ENCODE results near the gene CDC37.
A peak's percentile ranks its signal among the peaks of the same experiment; 100 is the strongest.
"Not testable (repeated sequence)": the region's sequence is repeated elsewhere in the genome, so short reads cannot be mapped to it uniquely, and the experiment has no call there.

CDC37 gene

GRCh38 chr19:10398819-10399218 lies 4.5 kb downstream of the CDC37 start:
- no peak for DNase-seq

DNA sequence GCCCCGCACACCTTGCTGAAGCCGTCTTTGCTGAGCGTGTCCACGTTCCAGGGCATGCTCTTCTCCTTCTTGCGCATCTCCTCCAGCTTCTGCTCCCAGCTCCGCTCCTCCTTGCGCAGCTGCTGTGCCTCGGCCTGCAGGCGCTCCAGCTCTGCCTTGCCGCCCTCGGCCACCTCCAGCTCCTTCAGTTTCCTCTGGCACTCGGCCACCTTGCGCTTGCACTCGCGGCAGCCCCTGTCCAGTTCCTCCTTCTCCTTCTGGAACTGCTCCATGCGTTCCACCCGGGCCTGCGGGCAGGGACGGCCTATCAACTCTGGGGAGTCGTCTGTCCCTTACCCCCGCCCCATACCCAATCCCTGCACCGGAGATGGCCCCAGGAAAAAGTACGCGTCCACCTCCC lies 7.4 kb downstream of the CDC37 start:
- no peak for DNase-seq

- no peak for DNase-seq
Measured at GRCh38 chr19:10395436-10395835, 7.9 kb downstream of the CDC37 start.

DNA sequence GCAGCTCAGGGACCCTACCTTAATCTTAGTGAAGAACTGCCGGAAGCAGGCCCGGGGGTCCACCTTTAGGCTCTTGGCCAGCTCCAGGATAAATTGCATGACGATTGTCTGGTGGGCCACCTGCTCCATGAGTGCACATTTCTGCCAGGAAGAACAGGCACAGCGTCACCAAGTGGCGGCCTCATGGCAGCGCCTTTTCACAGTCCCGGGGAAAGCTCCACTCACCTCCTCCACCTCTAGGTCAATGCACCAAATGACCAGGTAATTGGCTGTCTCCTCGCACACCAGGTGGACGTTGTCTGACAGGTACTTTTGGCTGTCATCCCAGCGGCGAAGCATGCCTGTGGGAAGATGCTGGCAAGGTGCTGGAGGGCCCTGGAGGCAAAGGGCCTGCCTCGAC lies 8.3 kb downstream of the CDC37 start:
- DNase-seq, result no peak

- DNase-seq, result no peak
Measured at GRCh38 chr19:10393137-10393536, 10.2 kb downstream of the CDC37 start.

DNA sequence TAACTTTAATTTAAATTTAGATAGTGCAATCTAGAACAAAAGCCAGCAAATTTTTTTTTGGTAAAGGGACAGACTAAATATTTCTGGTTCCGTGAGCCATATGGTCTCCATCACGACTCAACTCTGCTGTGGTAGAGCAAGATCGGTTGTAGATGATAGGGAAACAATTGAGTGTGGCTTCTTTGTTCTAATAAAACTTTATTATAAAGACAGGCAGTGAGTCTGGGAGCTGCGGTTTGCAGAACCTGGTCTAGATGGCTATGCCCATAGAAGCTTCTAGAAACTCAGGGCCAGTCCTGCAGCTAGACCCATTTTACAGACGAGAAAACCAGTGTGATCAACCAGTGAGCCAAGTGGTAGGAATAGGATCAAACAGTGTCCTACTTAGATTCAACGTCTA lies 11.2 kb downstream of the CDC37 start:
- no peak for DNase-seq

DNA sequence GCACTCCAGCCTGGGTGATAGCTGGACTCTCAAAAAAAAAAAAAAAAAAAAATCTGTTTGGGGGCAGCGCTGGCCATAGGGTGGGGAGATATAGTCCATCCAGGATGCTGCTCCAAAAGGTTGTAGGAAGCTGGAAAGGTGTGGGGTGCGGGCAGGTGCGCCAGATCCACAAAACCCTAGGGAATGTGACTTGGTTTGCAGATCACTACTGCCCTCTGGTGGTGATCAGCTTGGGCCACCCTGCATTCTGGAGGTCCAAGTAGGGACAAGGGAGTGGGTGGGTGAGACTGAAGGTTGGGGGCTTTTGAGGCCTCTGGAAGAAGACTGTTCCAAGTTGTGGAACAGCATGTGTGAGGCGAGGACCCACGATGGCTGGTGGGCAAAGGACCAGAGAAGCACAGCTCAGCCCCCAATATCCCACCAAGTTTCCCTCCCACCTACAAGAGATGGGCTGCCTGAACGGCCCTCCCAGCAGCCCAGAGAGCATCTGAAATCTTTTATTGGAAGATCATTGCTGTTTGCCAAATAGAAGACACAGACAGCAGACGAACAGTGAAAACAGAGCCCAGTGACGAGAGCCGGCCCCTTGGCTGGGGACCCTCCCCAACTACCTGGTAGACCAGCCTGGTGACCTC lies 12.6 kb downstream of the CDC37 start:
- peak in 33 of 56 donors; percentile 3 to 76 (median 31) for DNase-seq

GRCh38 chr19:10389863-10390262 lies 13.5 kb downstream of the CDC37 start:
- DNase-seq, result peak in 1 of 56 donors; percentile 2

- DNase-seq, result peak in 54 of 56 donors; percentile 8 to 96 (median 64)
Measured at GRCh38 chr19:10388957-10389356, 14.4 kb downstream of the CDC37 start.

DNA sequence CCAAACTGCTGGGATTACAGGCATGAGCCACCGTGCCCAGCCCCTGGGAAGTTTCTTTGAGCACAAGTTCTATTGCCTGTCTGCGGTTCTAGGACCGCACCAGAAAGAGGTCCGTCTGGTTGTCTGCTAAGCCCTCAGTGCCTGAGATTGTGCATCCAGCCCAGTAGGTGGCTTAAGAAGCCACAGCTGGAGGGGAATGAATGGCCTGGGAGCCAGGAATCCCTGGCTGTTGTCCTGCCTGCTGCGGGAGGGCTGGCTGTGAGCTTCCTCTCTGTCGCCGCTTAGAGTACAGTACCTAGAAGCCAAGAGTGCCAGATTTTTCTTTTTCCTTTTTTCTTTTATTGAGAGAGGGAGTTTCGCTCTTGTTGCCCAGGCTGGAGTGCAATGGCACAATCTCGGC lies 18.8 kb downstream of the CDC37 start:
- DNase-seq, result no peak

DNA sequence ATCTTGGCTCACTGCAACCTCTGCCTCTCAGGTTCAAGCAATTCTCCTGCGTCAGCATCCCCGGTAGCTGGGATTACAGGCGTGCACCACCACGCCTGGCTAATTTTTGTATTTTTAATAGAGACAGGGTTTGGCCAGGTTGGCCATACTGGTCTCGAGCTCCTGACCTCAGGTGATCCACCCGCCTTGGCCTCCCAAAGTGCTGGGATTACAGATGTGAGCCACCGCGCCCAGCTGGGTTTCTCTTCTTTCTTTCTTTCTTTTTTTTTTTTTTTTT lies 20.2 kb downstream of the CDC37 start:
- not testable (repeated sequence) for DNase-seq

- DNase-seq, result peak; percentile 83 to 100 (median 96)
Measured at GRCh38 chr19:10380313-10381102, 22.8 kb downstream of the CDC37 start, which contains the start of gene TYK2. TYK2 (minus strand) TSS chr19:10380572; CDS start chr19:10378406, 2,166 bp downstream.

DNA sequence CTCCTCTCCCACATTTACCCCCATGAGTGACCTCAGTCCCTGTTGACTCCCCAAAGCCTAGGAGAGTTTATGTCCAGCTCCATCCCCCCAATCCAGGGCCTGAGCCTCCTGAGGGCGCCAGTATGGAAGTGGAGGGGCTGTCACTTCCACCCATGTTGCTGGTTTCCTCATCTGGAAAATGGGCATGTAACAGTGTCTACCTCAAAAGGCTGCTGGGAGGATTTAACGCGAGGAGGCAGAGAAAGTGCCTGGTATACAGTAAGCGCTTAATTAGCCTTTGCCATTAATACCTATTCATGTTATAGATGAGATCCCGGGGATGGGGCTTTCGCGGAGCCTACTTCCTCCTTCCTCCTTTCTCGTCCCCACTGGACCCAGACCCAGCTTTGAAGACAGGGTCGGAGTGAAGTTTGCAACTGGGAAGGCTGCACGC lies 23.4 kb downstream of the CDC37 start:
- no peak for DNase-seq

- no peak for DNase-seq
Measured at GRCh38 chr19:10378124-10378523, 25.2 kb downstream of the CDC37 start.

GRCh38 chr19:10377140-10377640 lies 26.2 kb downstream of the CDC37 start:
- not testable (repeated sequence) for DNase-seq

GRCh38 chr19:10374931-10375330 lies 28.4 kb downstream of the CDC37 start:
- DNase-seq, result no peak

DNA sequence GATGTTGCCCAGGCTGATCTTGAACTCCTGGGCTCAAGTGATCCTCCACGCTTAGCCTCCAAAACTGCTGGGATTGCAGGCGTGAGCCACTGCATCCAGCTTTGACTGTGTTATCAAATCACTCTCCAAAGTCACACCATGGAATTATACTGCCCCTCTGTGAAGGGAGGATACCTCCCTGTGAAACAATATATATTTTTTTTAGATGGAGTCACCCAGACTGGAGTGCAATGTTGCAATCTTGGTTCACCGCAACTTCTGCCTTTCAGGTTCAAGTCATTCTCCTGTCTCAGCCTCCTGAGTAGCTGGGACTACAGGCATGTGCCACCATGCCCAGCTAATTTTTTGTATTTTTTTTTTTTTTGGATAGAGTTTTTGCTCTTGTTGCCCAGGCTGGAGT lies 30.7 kb downstream of the CDC37 start:
- peak in 1 of 56 donors; percentile 11 for DNase-seq

GRCh38 chr19:10368101-10368803 lies 35.1 kb downstream of the CDC37 start:
- no peak for DNase-seq

DNA sequence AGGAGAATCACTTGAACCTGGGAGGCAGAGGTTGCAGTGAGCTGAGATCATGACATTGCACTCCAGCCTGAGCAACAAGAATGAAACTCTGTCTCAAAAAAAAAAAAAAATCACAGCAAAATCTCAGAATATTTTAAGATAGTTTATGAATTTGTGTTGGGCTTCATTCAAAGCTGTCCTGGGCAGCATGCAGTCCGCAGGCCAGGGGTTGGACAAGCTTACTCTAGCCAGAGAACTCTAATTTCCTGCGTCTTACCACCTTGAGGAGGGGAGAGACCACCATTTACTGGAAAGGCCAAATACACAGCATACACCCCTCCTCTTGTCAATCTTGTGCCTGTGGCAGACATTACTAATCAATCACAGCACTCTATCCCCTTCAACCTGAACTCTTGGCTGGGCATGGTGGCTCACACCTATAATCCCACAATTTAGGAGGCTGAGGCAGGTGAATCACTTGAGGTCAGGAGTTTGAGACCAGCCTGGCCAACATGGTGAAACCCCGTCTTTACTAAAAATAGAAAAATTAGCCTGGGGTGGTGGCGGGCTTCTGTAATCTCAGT lies 36.3 kb downstream of the CDC37 start:
- DNase-seq, result not testable (repeated sequence)

DNA sequence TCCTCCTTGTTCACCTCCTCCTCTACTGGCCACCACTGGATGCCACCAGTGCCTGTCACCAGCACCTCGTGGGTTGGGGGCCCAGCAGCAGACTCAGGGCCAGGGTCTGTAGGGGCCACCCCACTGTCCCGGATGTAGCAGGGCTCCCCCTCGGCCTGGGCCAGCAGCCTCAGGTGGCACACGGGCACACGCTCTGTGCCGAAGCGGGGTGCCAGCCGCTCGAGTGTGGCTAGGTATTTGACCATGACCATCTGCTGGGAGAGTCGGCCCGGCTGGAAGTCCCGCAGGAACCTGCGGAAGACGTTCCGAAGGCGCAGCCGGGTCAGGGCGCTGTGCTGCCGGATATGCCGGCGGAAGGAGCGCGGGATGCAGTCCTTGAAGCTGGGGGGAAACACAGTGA lies 37.8 kb downstream of the CDC37 start:
- no peak for DNase-seq

DNA sequence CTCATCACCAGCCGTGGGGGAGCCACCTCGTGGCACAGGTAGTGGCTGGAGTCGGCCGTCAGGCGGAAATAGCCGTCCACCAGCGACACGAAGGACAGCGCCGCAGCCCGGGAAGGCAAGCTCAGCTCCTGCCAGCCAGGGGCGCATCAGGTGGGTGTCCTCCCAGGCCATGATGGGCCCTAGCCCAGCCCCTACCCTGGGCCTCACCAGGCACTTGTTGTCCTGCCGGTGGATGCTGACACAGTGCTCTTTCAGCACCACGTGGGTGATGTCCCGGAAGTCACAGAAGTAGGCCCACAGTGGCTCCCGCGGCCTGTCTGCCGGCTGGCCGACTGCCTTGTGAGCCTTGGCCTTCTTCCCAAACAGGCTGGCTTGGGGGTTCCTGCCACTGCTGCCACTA lies 38.7 kb downstream of the CDC37 start:
- DNase-seq, result peak in 44 of 56 donors; percentile 4 to 64 (median 22)

DNA sequence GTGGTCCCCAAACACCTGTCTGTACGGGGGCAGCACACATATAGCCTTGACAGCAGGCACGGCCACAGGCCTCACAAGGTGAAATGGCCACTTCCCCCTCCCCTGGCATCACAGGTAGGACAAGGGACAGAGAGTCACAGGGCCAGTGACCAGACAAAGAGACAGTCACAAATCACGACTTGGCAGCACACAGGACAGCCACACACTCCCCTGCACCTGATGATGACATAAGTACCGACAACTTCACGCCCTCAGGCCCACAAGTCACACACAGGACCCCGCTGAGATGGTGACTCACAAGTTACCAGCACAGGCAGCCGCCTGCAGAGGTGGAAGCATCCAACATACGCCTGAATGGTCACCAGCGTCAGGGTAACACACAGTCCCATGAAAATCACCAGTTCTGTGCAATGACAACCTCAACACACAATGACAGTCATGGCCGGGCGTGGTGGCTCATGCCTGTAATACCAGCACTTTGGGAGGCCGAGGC lies 39.5 kb downstream of the CDC37 start:
- no peak for DNase-seq
